ENCODE measurements around the gene HDDC3. TPM values are rescaled to one million over a fixed set of nuclear protein-coding genes. Genes with fewer than 3 reads are reported as not detected.

Gene HDDC3
- total and polyA plus RNA-seq, 9 of the 15 experiments (the other 6 are each of a cell fraction or from before 2014, with no cell fraction given) = 14.9 to 55.8 (median 36.9) TPM

GRCh38 chr15:90903733-90904536, 28.4 kb downstream of the HDDC3 start (continued):
- TF ChIP-seq ZBTB7A (IDR thresholded peaks at IDR 0.05; ENCODE audit: borderline replicate concordance, control insufficient read depth, low read depth, low read length) (no peak), MAFF (IDR thresholded peaks at IDR 0.05; ENCODE audit: low read length) (no peak)

DNA sequence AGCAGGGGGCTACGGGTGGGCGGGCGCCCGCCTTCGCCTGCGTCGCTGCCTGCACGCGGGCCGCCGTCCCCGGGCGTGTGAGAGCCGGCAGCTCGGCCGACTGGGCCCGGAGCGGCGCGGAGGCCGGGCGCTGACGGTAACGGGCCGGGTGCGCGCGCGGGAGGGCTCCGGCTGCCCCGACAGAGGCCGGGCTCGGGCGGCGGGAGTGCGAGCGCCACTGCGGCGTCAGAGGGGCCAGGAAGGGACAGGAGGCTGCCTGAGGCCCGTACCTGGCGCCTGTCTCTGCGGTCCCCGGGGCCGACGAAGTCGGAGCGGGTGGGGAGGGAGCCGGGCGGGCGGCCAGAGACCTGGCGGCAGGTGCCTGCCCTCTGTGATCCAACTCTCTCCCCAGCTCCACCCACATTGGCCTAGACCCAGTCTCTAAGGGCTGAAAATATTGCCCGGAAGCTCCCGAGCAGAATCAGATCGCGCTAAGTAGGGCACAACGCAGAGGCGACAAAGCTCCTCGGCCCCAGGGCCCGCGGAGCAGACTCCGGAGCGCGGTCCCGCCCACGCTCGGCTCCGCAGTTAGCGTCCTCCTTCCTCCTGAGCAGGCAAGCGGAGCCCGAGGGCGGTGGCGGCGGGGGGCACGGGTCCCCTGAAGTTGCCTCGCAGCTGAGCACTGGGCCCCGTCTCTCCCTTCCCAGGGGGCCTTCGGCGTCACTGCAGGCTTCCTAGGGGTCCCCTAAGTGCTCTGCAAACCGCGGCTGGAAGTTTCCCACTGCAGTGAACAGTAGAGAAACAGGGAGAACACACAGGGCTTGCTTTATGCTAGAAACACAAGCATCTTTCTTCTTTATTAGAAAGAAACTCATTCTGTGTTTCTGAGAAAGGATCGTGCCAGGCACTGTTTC, 29.3 kb downstream of the HDDC3 start, which contains the start of gene MAN2A2:
TSS of gene MAN2A2 (plus strand) at position 463 of the 893 bp plus-strand sequence. CDS start 906 bp downstream, outside the sequence.
- Histone ChIP-seq H3K4me3 (peak within 1 kb of the TSS; percentile 69), H4K20me1 (replicated peaks; ENCODE audit: control insufficient read depth, insufficient read depth, low read length) (no peaks in the 10 kb centered on the region), H2AFZ (ENCODE audit: low read depth, low read length) (peak within 1 kb of the TSS; percentile 69), H3K27ac (ENCODE audit: extremely low read depth, low read depth, low read length) (peak within 1 kb of the TSS; percentile 99), H3K4me1 (replicated peaks in 1 of 2; ENCODE audit: control insufficient read depth in 2 of 2, insufficient read depth in 2 of 2, low read length in 2 of 2) (peaks cover 26 to 72% of the 10 kb centered on the region in 2 experiments; a peak in 4 of 5 replicates), H3K9me3 (replicated peaks; ENCODE audit: control insufficient read depth, insufficient read depth, low read depth, low read length) (no peaks in the 10 kb centered on the region), H3K9ac (ENCODE audit: insufficient read depth in 1 of 2, low read depth in 2 of 2, low read length in 2 of 2) (peak within 1 kb of the TSS; percentile 95 to 99), H3K27me3 (ENCODE audit: control insufficient read depth in 2 of 2, insufficient read depth in 2 of 2, low read length in 2 of 2) (no peaks in the 10 kb centered on the region), H3K9me1 (ENCODE audit: control insufficient read depth, insufficient read depth, low read length) (peaks cover 4% of the 10 kb centered on the region), H3K79me2 (ENCODE audit: control insufficient read depth, insufficient read depth, low read length) (peaks cover 52% of the 10 kb centered on the region), H3K4me2 (ENCODE audit: insufficient read depth, low read length) (peak within 1 kb of the TSS; percentile 93), H3K36me3 (ENCODE audit: control insufficient read depth, insufficient read depth, low read length) (peaks cover 39% of the 10 kb centered on the region)
- FAIRE-seq (peak; percentile 86), DNase-seq (ENCODE audit: extremely low read depth in 1 of 4, low spot score in 3 of 4) (peak; percentile 78 to 88 (median 81)), ATAC-seq (peak; percentile 82)
- ChIA-PET POLR2A (interaction anchor here (0.6 to 7.0 kb wide), 18 partner anchors 7 to 1144 kb away, joined by 3 to 70 read pairs (median 4); partner anchors contain the start of genes HDDC3 and UNC45A), CTCF (ENCODE audit: low intra/inter-chr PET ratio) (interaction anchor here (0.6 to 0.8 kb wide), 2 partner anchors 31 to 254 kb away, joined by 3 read pairs; no protein-coding TSS in a partner anchor)
- in situ Hi-C loops (cut with MboI) (no loop called here), intact Hi-C loops (cut with micrococcal nuclease) (no loop called here)
- WGBS (ENCODE audit: insufficient coverage, low coverage, missing lambda C conversion rate) = under 1% methylated on average over 49 of the region's 81 CpGs
- BruUV-seq (replicated peaks) = no TSS peak
- TF ChIP-seq GATA2 (CRISPR knock-in tag; IDR thresholded peaks at IDR 0.05) (no peak), RAD21 (CRISPR knock-in tag; conservative IDR thresholded peaks at IDR 0.05 in 1 of 2, IDR thresholded peaks at IDR 0.05 in 1 of 2) (no peak), RBM15 (IDR thresholded peaks at IDR 0.05; ENCODE audit: insufficient read depth, low read length) (no peak), RNF2 (IDR thresholded peaks at IDR 0.05) (peak; percentile 36; the same call in 1 of the 2 replicates), POLR2B (IDR thresholded peaks at IDR 0.05; ENCODE audit: low read depth, partially characterized antibody) (peak; percentile 69), LEF1 (IDR thresholded peaks at IDR 0.05) (no peak), ZBTB11 (CRISPR knock-in tag; IDR thresholded peaks at IDR 0.05) (no peak; a peak in 1 of 6 replicates), U2AF1 (optimal IDR thresholded peaks at IDR 0.05; ENCODE audit: low read depth, low read length) (no peak), POU5F1 (IDR thresholded peaks at IDR 0.05; ENCODE audit: borderline replicate concordance, low read depth, low read length, partially characterized antibody) (no peak), ZBTB12 (CRISPR knock-in tag; IDR thresholded peaks at IDR 0.05) (no peak)
